ENCODE data around the gene MAPK13. TPM values are rescaled to one million over a fixed set of nuclear protein-coding genes. Genes with fewer than 3 reads are reported as not detected.
A peak's percentile ranks its signal among the peaks of the same experiment; 100 is the strongest.
"Not testable (repeated sequence)": the region's sequence is repeated elsewhere in the genome, so short reads cannot be mapped to it uniquely, and the experiment has no call there.

The MAPK13 gene
- total RNA-seq, 1 experiment from 2014 or later, result 146 TPM

DNA sequence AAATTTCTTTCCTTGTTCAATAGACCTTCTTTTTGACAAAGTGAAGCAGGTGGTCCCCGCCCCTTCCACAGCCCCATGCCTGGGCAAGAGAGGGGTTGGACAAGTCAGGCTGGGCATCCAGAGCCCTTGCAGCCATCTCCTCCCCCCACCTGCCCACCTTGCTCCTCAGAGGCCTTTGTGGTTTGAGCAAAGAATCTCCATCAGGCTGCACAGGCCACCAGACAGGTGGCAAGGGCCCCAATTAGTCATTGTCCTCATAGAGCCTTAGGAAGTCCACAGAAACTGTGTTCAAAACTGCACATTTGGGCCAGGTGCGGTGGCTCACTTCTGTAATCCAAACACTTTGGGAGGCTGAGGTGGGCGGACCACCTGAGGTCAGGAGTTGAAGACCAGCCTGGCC, 1.5 kb upstream of the MAPK13 start:
- CTCF ChIA-PET, result no interaction called here
- H3K79me2 ChIP-seq (ENCODE audit: low read depth), result peaks cover 53% of the 10 kb centered on the region
- H3F3A ChIP-seq (ENCODE audit: insufficient read depth, low read depth), result peaks cover 65% of the 10 kb centered on the region
- H3K9me2 ChIP-seq (ENCODE audit: insufficient read depth), result no peaks in the 10 kb centered on the region
- DNase-seq, result peak in 1 of 2 experiments; percentile 58
- BruUV-seq (replicated peaks), result no TSS peak
- no peak overlapping the region for H2AFZ ChIP-seq
- H3K9me3 ChIP-seq (ENCODE audit: insufficient read depth, low read depth), result no peaks in the 10 kb centered on the region
- H3K36me3 ChIP-seq (ENCODE audit: low read depth), result peaks cover 11% of the 10 kb centered on the region
- H3K4me2 ChIP-seq, result peak overlapping the region; percentile 90
- H4K20me1 ChIP-seq (ENCODE audit: insufficient read depth), result peaks cover 14% of the 10 kb centered on the region
- peak overlapping the region; percentile 73 for H3K4me3 ChIP-seq
- peak overlapping the region; percentile 88 for H3K27ac ChIP-seq
- no peak for TF ChIP-seq EZH2 (IDR thresholded peaks at IDR 0.05; ENCODE audit: low read depth)
- TF ChIP-seq, protein P1, sequence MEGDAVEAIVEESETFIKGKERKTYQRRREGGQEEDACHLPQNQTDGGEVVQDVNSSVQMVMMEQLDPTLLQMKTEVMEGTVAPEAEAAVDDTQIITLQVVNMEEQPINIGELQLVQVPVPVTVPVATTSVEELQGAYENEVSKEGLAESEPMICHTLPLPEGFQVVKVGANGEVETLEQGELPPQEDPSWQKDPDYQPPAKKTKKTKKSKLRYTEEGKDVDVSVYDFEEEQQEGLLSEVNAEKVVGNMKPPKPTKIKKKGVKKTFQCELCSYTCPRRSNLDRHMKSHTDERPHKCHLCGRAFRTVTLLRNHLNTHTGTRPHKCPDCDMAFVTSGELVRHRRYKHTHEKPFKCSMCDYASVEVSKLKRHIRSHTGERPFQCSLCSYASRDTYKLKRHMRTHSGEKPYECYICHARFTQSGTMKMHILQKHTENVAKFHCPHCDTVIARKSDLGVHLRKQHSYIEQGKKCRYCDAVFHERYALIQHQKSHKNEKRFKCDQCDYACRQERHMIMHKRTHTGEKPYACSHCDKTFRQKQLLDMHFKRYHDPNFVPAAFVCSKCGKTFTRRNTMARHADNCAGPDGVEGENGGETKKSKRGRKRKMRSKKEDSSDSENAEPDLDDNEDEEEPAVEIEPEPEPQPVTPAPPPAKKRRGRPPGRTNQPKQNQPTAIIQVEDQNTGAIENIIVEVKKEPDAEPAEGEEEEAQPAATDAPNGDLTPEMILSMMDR (conservative IDR thresholded peaks at IDR 0.05), result no peak
- no peaks in the 10 kb centered on the region for H3K27me3 ChIP-seq (ENCODE audit: insufficient read depth, low read depth)
- H3K4me1 ChIP-seq (replicated peaks; ENCODE audit: insufficient read depth), result peaks cover 78% of the 10 kb centered on the region
- POLR2A ChIA-PET (ENCODE audit: unreplicated experiment), result interaction anchor here (0.6 kb wide), 1 partner anchor 160 kb away, joined by 3 read pairs; no protein-coding TSS in a partner anchor
- intact Hi-C loops (cut with micrococcal nuclease; ENCODE audit: unreplicated experiment), result no loop called here

DNA sequence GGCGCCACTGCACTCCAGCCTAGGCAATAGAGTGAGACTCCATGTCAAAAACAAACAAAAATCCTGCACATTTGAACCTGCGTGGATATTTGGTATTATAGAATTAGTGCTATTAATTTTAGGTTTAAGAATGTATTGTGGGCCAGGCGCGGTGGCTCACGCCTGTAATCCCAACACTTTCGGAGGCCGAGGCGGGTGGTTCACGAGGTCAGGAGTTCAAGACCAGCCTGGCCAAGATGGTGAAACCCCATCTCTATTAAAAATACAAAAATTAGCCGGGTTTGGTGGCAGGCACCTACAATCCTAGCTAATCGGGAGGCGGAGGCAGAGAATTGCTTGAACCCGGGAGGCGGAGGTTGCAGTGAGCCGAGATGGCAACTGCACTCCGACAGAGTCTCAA, 979 bp upstream of the MAPK13 start:
- peak overlapping the region; percentile 73 for H3K4me3 ChIP-seq
- intact Hi-C loops (cut with micrococcal nuclease; ENCODE audit: unreplicated experiment); CTCF ChIA-PET: not testable (repeated sequence)

DNA sequence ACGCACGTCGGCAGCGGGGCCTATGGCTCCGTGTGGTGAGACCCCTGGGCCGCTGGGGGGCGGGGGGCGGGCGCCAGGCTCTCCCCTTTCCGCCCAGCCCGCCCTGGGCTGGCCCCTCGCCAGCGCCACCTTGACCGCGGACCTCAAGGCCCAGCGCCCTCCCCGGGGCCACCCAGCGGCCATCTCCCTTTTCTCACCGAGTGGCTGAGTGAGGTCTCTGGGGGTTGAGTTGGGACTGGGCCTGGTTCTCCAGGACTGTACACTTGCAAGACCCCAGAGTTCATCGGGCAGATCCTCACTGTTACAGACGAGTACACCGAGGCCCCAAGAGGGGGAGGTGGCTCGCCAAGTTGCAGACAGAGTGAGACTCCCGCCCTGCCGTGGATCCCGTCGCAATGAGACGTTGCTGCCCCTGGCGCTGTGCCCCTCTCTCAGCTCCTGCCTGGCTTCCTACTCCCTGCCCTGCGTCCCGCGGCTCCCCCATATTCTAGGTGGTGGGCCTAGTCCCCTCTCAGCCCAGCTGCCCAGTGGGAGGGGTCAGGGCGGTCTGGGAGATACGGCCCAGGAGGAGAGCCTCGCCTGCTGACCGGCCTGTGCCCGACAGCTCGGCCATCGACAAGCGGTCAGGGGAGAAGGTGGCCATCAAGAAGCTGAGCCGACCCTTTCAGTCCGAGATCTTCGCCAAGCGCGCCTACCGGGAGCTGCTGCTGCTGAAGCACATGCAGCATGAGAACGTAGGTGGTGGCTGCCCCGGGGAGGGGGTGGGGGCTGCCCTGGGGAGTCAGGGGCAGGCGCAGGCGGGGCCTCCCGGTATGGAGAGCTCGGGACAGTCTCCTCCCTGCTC, 576 bp downstream of the MAPK13 start:
- H3K4me3 ChIP-seq, result peak overlapping the region; percentile 73
- H3K9me3 ChIP-seq (ENCODE audit: insufficient read depth, low read depth), result no peaks in the 10 kb centered on the region
- H3F3A ChIP-seq (ENCODE audit: insufficient read depth, low read depth), result peaks cover 62% of the 10 kb centered on the region
- peaks cover 58% of the 10 kb centered on the region for H3K4me1 ChIP-seq (replicated peaks; ENCODE audit: insufficient read depth)
- intact Hi-C loops (cut with micrococcal nuclease; ENCODE audit: unreplicated experiment), result loop anchor here (2.0 kb wide), 2 partner anchors 24 to 66 kb away; partner anchors contain the start of gene BRPF3
- no peak for TF ChIP-seq EZH2 (IDR thresholded peaks at IDR 0.05; ENCODE audit: low read depth)
- TF ChIP-seq, protein P1 (conservative IDR thresholded peaks at IDR 0.05), result peak; percentile 41; the same call in 1 of the 2 replicates
- ChIA-PET POLR2A (ENCODE audit: unreplicated experiment) (interaction anchor here (0.5 to 0.7 kb wide), 5 partner anchors 101 to 1296 kb away, joined by 3 to 5 read pairs (median 3); partner anchors contain the start of gene RPL10A), CTCF (interaction anchor here (0.6 kb wide), 2 partner anchors 171 to 229 kb away, joined by 3 to 4 read pairs; no protein-coding TSS in a partner anchor)
- no peaks in the 10 kb centered on the region for H3K9me2 ChIP-seq (ENCODE audit: insufficient read depth)
- H3K4me2 ChIP-seq, result peak overlapping the region; percentile 80
- H4K20me1 ChIP-seq (ENCODE audit: insufficient read depth), result peaks cover 19% of the 10 kb centered on the region
- peaks cover 28% of the 10 kb centered on the region for H3K36me3 ChIP-seq (ENCODE audit: low read depth)
- H3K27me3 ChIP-seq (ENCODE audit: insufficient read depth, low read depth), result no peaks in the 10 kb centered on the region
- BruUV-seq (replicated peaks), result no TSS peak
- peak; percentile 48 to 71 for DNase-seq
- peaks cover 68% of the 10 kb centered on the region for H3K79me2 ChIP-seq (ENCODE audit: low read depth)
- peak overlapping the region; percentile 52 for H2AFZ ChIP-seq
- H3K27ac ChIP-seq, result peak overlapping the region; percentile 64

More for the DNA sequence above, 979 bp upstream of the MAPK13 start:
- H3K27ac ChIP-seq, result peak overlapping the region; percentile 88
- H3K9me3 ChIP-seq (ENCODE audit: insufficient read depth, low read depth); H2AFZ ChIP-seq; H3K9me2 ChIP-seq (ENCODE audit: insufficient read depth); DNase-seq; H3K27me3 ChIP-seq (ENCODE audit: insufficient read depth, low read depth); BruUV-seq (replicated peaks): not testable (repeated sequence)
- peaks cover 14% of the 10 kb centered on the region for H4K20me1 ChIP-seq (ENCODE audit: insufficient read depth)
- POLR2A ChIA-PET (ENCODE audit: unreplicated experiment), result interaction anchor here (0.5 to 0.6 kb wide), 2 partner anchors 101 to 160 kb away, joined by 3 to 4 read pairs; no protein-coding TSS in a partner anchor
- H3F3A ChIP-seq (ENCODE audit: insufficient read depth, low read depth), result peaks cover 66% of the 10 kb centered on the region
- peaks cover 58% of the 10 kb centered on the region for H3K79me2 ChIP-seq (ENCODE audit: low read depth)
- H3K4me1 ChIP-seq (replicated peaks; ENCODE audit: insufficient read depth), result peaks cover 72% of the 10 kb centered on the region
- peaks cover 16% of the 10 kb centered on the region for H3K36me3 ChIP-seq (ENCODE audit: low read depth)
- H3K4me2 ChIP-seq, result peak overlapping the region; percentile 90

All from PC-9 (cell line).